HG03378 (cell line): Measurements from ENCODE around the gene CACNA1I.

Experiments used
- ATAC-seq: cut with Tn5 transposase; IDR thresholded peaks from one replicate; pipeline ENCODE4 v1.9.1; 2021; ENCODE audit warnings: mild to moderate bottlenecking, moderate library complexity; ENCODE audit not compliant: unreplicated experiment

The CACNA1I gene

DNA sequence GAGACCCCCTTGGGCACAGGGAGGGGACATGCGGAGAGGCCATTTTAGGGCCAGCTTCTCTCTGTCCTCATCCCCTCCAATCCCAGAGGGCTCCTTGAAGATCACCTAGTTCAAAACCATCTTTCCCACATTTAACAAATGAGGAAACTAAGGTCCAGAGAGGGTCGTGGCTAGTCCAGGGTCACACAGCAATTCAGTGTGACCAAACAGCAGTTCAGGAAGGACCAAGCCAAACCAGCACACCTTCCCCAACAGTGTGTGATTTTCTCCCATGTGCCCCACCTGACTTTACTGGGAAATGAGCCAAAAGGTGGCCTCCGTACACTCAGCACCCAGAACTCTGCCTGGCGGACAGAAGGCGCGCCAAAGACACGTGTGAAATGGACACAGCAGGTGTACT, 51.3 kb downstream of the CACNA1I start:
- ATAC-seq, result no peak

DNA sequence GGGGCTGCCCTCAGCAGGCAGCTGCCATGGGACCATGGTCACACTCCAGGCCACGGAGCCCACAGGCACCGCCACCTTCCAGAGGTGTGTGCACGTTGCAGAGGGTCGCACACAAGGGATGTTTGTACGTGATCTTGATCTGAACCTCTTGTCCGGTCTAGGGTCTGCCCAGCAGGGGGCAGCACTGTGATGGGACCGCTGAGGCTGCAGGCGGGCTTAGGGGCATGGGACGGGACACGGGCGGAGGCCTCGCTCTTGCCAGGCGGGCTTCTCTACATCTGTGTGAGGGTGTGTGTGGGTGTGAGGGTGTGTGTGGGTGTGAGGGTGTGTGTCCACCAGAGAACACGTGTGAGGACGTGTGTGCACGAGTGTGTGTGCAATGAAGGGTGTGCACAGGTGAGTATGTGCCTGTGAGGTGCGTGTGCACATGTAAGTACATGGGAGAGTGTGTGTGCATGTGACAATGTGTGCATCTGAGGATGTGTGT, 52.4 kb downstream of the CACNA1I start:
- ATAC-seq, result no peak

DNA sequence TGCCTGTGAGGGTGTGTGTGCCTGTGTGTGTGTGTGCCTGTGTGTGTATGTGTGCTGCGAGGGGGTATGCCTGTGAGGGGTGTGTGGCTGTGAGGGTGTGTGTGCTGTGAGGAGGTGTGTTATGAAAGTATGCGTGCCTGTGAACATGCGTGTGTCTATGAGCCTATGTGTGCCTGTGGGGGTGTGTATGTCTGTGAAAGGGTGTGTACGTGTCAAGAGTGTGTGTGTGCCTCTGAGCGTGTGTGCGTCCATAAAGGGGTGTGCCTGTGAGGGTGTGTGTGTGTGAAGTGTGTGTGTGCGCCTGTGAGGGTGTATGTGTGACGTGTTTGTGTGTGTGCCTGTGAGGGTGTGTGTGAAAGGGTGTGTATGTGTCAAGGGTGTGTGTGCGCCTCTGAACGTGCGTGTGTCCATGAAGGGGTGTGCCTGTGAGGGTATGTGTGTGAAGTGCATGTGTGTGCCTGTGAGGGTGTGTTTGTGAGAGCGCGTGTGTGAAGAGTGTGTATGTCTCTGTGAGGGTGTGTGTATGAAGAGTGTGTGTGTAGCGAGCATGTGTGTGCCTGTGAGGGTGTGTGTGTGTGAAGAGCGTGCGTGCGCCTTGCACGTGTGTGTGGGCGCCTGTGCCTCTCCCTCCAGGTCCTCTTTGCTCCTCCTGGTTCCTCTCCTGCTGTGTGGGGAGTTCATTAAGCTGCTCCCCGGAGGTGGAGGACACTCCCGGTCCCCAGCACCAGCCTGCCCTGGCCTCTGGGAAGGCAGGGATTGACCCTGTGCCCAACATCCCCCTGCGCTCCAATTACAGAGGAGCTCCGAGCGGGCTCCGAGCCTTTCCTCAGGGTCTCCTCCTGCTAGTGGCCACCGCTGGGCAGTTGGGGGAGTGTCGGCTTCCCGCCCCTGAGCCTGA, 53.3 kb downstream of the CACNA1I start:
- no peak for ATAC-seq

DNA sequence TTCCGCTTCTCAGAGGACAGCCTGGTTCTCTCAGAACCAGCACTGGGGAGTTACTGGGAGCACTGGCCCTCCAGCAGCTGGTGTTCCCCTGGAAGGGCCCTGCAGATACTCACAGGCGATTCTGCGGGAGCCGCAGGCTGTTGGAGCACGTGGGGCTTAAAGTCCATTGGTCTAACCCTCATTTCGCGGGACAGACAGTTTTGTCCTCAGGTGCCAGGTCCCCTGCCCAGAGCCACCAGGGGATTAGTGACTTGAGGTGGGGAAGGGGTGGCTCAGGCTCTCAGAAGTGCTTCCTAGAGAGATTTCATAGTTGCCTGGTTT, 53.9 kb downstream of the CACNA1I start:
- no peak for ATAC-seq

DNA sequence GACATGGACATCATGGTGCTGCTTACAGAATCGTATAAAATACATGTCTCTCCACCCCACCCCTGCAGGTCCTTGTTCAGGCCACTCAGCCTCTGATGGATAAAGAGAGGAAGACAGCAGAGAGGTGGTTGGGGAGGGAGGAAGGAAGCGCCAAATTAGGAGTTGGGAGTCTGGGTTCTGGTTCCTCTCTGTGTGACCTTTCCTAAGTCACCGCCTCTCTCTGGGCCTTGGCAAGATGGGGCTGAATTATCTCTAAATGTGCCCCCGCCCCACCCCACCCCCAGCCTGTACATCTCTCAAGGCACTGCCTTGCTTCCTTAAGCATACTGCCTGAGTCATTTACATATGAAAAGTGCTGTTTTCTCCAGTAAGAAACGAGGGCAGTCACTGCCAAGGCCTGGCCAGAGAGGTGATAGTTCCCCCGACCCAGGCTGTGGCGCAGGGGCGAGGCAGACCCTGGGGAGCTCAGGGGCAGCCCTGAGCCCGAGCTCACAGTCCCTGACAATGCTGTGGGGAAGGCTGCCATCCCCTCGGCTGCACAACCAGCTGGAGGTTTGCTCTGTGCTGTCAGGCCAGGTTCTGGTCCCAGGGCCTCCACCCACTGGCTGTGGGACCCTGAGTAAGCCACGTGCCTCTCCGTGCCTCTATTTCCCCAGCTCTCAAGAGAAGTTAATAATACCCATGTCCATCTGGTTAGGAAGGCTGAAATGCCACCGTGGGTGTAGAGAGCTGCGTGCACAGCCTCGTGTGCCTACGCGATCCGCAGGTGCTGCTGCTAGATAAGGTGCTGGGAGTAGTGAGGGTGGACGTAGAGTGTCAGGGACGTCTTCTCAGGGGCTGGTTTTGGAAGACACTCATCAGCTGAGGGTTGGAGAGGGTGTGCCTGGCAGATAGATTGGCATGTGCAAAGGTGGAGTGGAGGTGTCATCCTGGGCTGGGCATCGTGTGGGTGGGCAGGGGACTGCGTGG, 55.3 kb downstream of the CACNA1I start:
- ATAC-seq, result no peak

DNA sequence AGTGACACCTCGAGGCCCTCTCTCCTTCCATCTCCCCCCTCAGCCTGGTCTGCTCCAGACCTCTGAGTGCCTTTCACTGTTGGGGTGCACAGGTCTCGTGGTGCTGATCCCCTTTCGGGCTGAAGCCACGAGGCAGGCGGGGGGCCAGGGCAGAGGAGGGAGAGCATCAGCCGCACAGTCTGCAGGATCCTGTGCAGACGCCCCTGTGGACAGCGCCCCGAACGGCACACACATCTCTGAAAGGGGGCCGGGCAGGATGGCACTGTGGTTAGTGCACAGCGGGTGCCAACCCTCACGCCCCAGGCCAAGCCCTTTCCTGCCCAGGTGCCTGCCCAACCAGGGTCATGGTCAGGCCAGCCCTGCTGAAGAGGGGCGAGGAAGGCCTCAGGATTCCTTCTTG, 56.7 kb downstream of the CACNA1I start:
- ATAC-seq, result no peak

DNA sequence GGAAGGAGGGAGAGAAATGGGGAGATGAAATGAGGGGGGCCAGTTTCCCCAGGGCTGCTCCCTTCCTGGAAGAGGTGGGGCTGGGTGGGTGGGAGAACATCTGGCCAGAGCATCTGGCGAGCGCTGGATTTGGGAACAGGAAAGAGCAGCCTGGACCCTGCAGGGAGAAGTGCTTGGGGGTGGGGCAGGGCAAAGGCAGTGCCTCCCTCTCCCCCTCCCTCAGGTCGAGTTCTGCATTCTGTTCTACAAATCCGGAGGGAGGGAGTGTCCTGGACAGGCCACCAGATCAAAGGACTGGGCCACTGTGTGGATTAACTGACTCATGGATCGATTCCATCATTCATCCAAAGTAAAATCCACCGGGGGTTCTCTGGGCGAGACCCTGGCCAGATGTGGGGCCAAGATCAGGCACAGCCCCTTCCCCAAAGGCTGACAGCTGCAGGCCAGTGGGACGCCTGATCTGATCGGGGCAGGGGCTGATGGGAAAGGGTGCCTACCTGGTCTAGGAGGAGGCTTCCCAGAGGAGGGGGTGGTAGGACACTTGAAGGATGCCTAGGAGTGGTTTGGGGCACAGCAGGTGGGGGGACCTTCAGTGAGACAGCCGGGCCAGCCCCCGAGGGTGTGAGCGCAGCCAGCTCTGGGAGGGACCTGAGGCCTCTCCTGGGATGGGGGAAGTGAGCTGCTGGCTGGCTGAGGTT, 57.5 kb downstream of the CACNA1I start:
- ATAC-seq, result no peak

DNA sequence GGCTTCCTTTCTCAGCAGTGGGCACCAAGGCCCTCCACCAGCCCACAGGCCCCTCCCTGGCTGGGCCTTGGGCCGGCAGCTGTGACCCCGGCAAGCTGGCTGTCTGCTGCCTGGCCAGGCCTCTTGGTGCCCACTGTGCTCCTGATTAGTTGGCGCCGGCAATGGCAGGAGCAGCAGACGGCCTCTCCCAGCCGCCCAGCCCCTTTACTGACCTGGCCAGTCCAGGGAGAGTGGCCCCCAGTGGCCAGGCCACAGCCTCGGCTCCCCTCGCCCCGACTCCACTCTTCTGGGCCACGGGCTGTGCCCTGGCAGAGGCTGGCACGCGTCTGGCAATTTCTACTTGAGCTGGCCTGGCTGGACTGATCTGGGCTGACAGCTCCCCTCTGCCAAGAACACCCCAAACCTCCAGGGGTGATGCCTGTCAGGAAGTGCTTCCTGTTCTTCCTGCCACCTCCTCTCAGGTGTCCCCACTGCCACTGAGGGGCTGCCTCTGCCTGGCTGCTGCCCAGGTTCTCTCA, 58.1 kb downstream of the CACNA1I start:
- ATAC-seq, result no peak

DNA sequence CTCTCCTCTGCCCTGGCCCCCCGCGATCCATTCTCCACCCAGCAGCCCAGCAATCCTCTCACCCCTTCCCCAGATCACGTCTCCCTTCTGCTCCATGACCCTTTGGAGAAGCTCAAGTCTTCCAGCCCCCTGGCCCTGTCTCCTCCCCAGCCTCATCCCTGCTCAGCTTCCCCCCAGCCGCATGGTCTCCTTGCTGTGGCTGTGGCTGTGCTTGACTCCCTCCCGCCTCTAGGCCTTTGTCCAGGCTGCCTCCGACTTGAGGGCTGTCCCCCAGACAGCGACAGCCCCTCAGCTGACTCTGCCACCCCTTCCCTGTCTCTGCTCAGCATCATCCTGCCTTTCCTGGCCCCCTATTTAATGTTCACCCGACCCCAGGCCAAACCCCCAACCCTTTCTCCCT, 59.3 kb downstream of the CACNA1I start:
- ATAC-seq, result no peak

DNA sequence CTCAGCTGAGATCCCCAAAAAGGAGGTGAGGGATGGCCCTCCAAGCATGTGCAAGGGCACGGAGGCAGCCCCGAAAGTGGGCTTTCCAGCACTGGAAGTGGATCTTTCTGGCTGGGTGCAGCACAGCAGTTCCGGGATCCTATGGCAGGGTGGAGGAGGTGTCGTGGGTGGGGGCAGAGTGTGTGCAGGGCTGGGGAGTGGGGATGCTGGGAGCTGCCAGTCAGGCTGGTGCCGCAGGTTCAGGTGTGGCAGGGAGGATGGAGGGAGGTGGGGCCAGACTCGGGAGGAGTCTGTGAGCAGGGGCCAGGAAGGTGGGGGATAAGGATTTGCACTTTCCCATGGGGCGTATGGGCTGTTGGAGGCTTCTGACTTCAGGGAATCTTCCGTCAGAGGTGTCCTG, 60.2 kb downstream of the CACNA1I start:
- ATAC-seq, result no peak

DNA sequence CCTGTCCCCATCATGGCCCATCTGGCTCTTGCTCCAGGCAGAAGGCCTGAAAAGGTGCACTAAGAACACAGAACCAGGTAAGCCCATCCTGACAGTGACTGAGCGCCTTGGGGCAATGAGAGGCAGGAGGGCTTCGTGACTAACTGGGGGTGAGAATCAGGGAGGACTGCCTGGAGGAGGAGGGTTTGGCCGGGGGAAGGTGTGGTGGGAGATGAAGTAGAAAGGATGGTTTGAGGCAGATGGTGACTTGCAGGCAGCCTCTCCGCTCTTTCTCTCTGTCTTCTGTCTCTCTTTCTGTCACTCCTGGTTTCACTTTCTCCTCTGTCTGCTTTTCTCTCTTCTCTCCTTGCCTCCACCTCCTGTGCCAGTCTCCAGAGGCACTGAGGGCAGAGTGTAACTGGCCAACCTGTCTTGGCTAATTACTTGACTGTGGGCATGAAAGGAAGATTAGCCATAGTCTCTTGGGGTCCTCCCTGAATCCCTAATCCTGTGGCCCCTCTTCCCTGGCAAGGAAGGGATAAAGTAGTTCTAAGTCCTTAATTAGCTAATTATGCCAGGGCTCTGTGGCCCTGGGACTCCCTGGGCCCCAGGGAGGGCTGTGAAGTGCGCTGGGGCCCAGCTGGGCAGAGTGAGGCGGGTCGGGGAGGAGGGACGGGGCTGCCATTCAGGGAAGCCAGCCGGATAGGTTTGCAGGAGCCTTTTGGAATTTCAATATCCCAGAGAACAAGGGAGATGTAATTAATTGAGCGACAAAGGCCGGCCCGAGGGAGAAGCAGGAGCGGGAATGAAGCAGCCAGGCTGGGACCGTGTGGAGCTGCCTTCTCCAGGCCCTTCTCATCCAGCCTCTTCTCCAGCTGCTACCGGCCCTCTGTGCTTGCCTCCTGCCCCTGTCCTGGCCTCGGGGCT, 61.1 kb downstream of the CACNA1I start:
- no peak for ATAC-seq

DNA sequence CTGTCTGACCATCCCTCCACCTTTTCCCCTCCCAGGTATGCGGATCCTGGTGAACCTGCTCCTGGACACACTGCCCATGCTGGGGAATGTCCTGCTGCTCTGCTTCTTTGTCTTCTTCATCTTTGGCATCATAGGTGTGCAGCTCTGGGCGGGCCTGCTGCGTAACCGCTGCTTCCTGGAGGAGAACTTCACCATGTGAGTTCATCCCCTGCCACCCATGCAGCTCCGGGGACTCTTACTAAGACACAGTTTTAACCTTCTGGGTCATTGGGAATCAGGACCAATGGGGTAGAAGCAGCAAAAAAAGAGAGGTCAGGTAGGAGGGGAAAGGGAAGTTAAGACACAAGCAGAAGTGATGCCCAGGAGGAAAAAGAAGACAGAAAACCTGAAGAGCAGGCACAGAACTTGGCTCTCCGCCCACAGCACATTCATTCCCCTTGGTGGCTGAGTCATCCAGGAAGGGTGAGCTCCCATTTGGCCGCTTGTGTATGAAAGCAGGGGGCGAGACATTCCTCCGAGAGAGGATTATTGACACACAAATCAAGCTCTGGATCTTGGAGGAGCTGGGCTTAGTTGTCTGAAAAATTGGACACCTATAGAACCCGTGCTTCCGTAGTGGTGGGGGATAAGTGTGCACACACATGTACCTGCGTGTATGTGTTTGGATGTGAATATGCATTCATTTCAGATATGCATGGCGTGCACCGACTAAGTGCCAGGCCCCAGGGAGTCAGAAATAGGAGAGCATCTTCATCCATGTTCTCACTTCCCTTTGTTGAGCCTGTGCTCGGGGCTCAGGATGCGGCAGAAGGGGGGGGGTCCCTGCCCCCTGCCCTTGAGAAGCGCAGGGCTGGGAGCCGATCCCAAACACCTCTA, 64.2 kb downstream of the CACNA1I start:
- no peak for ATAC-seq

DNA sequence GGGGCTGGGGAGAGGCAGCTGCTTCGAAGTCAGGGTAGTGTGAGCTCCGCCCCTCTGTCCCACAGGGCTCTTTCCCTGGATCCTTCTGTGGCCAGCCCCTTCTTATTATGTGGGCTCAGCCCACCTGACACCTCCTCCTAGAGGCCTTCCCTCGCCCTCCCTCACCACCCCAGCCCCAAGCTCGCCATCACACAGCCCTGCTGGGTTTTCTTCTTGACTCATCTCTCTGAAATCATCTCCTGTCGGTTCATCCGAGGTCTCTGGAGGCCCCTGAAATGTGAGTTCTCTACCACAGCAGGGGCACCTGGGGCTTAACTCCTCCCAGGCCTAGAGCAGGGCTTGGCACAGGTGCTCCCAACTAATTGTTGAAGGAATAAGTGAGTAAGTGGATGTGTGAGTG, 65.2 kb downstream of the CACNA1I start:
- no peak for ATAC-seq

DNA sequence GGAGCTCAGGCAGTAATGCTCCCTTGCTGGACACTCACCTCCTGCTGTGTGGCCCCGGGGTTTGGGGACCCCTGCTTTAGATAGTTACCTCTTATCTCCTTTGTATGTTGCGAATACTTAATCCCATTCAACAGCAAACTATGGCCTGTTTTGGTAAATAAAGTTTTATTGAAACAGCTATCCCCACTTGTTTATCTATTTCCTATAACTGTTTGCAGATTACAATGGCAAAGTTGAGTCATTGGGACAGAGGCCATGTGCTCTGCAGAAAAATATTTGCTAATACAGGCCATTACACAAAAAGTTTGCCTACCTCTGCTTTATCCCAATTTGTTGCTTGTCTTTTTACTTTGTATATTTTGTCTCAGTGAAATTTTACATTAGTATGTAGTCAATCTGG, 68.4 kb downstream of the CACNA1I start:
- no peak for ATAC-seq

DNA sequence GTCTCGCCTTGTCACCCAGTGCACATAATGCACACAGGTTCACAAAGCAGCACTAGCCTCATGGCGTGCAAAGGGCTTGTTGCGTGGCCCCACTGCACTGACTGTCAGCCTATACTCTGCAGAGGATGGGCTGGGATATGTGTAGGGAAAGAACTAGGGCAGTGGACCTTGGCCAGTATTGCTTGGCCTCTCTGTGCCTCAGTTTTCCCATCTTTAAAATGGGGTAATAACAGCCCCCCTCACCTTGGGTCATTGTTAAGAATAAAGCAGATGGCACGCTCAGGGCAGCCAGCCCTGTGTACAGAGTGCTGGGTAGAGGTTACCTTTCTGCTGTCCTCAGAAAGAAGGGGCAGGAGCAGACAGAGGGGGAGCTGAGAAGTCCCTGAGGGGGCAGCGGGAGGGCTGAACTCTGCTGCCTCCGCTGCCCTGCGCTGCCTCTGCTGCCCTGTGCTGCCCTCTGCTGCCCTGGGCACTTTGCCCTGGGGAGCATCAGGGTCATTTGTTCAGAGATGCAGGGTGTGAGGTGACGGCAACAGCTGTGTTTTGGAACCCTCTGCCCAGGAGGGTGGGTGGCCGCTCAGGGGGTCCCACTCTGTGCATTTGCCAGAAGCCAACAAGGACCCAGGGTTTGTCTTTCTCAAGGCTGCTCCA, 71.2 kb downstream of the CACNA1I start:
- no peak for ATAC-seq

DNA sequence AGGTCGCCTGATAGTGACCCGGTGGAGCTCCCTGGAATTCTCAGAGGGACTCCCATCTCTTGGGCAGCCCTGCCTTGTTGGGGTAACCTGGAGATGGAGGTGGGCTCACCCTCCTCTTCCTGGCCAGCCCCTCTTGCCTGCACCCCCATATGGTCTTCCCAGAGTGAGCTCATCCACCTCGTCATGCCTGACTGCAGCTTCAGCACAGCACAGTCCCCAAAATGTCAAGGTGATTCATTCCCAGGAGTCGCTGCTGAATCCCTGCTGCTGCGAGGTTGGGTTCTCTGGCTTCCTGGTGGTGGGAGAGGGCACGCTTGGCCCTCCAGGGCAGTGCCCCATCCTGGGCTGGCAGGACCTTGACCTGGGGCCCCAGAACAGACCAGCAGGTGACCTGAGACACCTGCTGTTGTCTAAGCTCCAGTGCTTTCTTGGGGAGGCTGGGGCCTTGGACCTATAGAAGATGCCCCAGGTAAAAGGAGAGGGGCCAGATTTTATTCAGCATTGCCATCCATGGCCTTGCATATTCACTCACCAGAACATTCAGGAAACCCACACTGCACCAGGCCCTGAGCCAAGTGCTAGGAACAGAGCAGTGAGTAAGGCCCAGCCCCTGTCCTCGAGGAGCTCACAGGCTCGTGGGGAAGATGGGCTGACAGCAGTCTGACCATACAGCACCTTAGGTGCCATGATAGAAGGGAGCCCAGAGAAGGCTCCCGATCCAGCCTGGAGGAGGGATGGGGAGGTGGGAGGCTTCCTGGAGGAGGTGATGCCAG, 72.9 kb downstream of the CACNA1I start:
- no peak for ATAC-seq

DNA sequence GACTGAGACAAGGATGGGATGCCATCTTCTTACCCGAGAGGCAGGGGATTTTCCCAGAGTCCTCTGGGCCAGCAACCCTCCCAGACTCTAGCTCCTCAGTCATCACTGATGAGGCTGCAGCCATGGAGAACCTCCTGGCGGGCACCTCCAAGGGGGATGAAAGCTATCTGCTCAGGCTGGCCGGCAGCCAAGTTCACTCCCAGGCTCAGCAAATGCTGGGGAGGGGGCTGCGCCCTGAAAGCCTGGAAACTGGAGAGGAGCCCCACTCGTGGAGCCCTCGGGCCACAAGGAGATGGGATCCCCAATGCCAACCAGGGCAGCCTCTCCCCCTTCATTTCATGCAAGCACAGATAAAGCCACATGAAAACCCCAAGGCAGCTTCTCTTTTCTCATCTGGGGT, 75.0 kb downstream of the CACNA1I start:
- no peak for ATAC-seq
